Measurements from ENCODE around the gene RBCK1. TPM values are rescaled to one million over a fixed set of nuclear protein-coding genes. Genes with fewer than 3 reads are reported as not detected.
"Not testable (repeated sequence)": the region's sequence is repeated elsewhere in the genome, so short reads cannot be mapped to it uniquely, and the experiment has no call there.

The RBCK1 gene
- total RNA-seq, 2 donors from 2014 or later = 84.0 to 102 TPM

DNA sequence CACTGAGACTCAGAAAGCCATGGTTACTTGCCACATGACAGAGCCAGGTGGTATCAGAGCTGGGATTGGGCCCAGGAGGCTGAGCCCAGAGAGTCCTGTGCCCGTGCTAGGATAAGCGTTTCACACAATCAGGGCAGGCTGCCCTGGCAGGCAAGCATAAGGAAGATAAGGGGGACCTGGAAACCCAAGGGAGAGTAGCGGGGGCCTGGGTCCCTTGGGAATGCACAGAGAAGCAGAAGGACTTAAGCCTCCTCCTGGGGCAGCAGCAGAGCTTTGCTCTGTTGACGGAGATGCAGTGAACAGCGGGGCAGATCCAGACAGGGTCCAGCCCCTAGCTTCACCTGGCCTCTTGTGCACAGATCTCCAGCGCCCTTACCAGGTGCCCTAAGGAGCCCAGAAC, 18.9 kb upstream of the RBCK1 start:
- Histone ChIP-seq H3K36me3 (peaks cover 14% of the 10 kb centered on the region), H3K27ac (no peak overlapping the region), H3K4me1 (ENCODE audit: control insufficient read depth in 1 of 2, low read depth in 2 of 2) (no peaks in the 10 kb centered on the region), H3K9me3 (no peaks in the 10 kb centered on the region), H3K4me3 (no peak overlapping the region), H3K27me3 (replicated peaks; ENCODE audit: insufficient read depth) (no peaks in the 10 kb centered on the region)
- DNase-seq (ENCODE audit: low spot score) (no peak), ATAC-seq (ENCODE audit: insufficient number of reproducible peaks, low FRiP score, low read depth) (no peak)
- TF ChIP-seq, protein P1, sequence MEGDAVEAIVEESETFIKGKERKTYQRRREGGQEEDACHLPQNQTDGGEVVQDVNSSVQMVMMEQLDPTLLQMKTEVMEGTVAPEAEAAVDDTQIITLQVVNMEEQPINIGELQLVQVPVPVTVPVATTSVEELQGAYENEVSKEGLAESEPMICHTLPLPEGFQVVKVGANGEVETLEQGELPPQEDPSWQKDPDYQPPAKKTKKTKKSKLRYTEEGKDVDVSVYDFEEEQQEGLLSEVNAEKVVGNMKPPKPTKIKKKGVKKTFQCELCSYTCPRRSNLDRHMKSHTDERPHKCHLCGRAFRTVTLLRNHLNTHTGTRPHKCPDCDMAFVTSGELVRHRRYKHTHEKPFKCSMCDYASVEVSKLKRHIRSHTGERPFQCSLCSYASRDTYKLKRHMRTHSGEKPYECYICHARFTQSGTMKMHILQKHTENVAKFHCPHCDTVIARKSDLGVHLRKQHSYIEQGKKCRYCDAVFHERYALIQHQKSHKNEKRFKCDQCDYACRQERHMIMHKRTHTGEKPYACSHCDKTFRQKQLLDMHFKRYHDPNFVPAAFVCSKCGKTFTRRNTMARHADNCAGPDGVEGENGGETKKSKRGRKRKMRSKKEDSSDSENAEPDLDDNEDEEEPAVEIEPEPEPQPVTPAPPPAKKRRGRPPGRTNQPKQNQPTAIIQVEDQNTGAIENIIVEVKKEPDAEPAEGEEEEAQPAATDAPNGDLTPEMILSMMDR (IDR thresholded peaks at IDR 0.05) = no peak

DNA sequence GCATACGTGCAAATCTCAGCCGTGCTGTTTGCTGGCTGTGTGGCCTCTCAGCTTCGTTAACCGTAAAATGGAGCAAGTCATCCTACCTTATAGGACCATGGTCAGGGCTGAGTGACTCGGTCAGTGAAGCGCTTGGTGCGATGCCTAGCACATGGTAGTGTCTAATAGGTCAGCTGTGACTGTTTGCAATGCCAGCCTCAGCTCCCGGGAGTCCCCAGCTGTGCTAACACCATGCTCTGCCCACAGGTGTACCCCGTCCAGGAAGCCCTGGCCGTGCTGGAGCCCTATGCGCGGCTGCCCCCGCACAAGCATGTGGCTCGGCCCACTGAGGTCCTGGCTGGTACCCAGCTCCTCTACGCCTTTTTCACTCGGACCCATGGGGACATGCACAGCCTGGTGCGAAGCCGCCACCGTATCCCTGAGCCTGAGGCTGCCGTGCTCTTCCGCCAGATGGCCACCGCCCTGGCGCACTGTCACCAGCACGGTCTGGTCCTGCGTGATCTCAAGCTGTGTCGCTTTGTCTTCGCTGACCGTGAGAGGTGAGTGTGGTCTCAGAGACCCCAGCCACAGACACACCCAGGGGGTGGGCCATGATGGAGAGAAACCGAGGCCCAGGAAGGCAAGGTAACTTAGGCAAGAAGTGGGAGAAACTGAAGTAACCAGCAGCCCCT, 16.9 kb upstream of the RBCK1 start:
- no peaks in the 10 kb centered on the region for H3K27me3 ChIP-seq (replicated peaks; ENCODE audit: insufficient read depth)
- DNase-seq (ENCODE audit: low spot score) = no peak
- H3K36me3 ChIP-seq = peaks cover 24% of the 10 kb centered on the region
- H3K4me3 ChIP-seq = no peak overlapping the region
- H3K27ac ChIP-seq = no peak overlapping the region
- H3K4me1 ChIP-seq (ENCODE audit: control insufficient read depth in 1 of 2, low read depth in 2 of 2) = no peaks in the 10 kb centered on the region
- no peaks in the 10 kb centered on the region for H3K9me3 ChIP-seq
- ATAC-seq (ENCODE audit: insufficient number of reproducible peaks, low FRiP score, low read depth) = no peak
- TF ChIP-seq, protein P1 (IDR thresholded peaks at IDR 0.05) = no peak

DNA sequence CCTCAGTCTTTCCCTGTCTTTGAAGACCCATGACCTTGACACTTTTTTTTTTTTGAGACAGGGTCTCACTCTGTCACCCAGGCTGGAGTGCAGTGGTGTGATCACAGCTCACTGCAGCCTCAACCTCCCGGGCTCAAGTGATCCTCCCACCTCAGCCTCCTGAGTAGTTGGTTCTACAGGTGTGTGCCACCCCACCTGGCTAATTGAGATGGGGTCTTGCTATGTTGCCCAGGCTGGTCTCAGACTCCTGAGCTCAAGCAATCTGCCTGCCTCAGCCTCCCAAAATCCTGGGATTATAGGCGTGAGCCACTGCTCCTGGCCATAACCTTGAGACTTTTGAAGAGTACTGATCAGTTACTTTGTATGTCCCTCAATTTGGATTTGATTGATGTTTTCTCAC, 14.8 kb upstream of the RBCK1 start:
- not testable (repeated sequence) for ATAC-seq (ENCODE audit: insufficient number of reproducible peaks, low FRiP score, low read depth); DNase-seq (ENCODE audit: low spot score); H3K27me3 ChIP-seq (replicated peaks; ENCODE audit: insufficient read depth); H3K27ac ChIP-seq; H3K9me3 ChIP-seq; H3K4me3 ChIP-seq; H3K4me1 ChIP-seq (ENCODE audit: control insufficient read depth in 1 of 2, low read depth in 2 of 2)
- H3K36me3 ChIP-seq = peaks cover 32% of the 10 kb centered on the region

DNA sequence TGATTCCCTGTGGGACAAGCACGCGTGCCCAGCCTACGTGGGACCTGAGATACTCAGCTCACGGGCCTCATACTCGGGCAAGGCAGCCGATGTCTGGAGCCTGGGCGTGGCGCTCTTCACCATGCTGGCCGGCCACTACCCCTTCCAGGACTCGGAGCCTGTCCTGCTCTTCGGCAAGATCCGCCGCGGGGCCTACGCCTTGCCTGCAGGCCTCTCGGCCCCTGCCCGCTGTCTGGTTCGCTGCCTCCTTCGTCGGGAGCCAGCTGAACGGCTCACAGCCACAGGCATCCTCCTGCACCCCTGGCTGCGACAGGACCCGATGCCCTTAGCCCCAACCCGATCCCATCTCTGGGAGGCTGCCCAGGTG, 11.9 kb upstream of the RBCK1 start:
- TF ChIP-seq, protein P1 (IDR thresholded peaks at IDR 0.05) = no peak
- Histone ChIP-seq H3K27me3 (replicated peaks; ENCODE audit: insufficient read depth) (no peaks in the 10 kb centered on the region), H3K36me3 (peaks cover 23% of the 10 kb centered on the region), H3K4me1 (ENCODE audit: control insufficient read depth in 1 of 2, low read depth in 2 of 2) (no peaks in the 10 kb centered on the region), H3K9me3 (no peaks in the 10 kb centered on the region), H3K27ac (no peak overlapping the region), H3K4me3 (no peak overlapping the region)
- ATAC-seq (ENCODE audit: insufficient number of reproducible peaks, low FRiP score, low read depth) (no peak), DNase-seq (ENCODE audit: low spot score) (no peak)

DNA sequence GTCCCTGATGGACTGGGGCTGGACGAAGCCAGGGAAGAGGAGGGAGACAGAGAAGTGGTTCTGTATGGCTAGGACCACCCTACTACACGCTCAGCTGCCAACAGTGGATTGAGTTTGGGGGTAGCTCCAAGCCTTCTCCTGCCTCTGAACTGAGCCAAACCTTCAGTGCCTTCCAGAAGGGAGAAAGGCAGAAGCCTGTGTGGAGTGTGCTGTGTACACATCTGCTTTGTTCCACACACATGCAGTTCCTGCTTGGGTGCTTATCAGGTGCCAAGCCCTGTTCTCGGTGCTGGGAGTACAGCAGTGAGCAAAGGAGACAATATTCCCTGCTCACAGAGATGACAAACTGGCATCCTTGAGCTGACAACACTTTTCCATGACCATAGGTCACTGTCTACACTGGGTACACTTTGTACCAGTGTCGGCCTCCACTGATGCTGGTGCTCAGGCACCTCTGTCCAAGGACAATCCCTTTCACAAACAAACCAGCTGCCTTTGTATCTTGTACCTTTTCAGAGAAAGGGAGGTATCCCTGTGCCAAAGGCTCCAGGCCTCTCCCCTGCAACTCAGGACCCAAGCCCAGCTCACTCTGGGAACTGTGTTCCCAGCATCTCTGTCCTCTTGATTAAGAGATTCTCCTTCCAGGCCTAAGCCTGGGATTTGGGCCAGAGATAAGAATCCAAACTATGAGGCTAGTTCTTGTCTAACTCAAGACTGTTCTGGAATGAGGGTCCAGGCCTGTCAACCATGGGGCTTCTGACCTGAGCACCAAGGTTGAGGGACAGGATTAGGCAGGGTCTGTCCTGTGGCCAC, 11.3 kb upstream of the RBCK1 start:
- Histone ChIP-seq H3K27ac (no peak overlapping the region), H3K9me3 (no peaks in the 10 kb centered on the region), H3K36me3 (peaks cover 18% of the 10 kb centered on the region), H3K27me3 (replicated peaks; ENCODE audit: insufficient read depth) (no peaks in the 10 kb centered on the region), H3K4me1 (ENCODE audit: control insufficient read depth in 1 of 2, low read depth in 2 of 2) (no peaks in the 10 kb centered on the region), H3K4me3 (no peak overlapping the region)
- DNase-seq (ENCODE audit: low spot score) (no peak), ATAC-seq (ENCODE audit: insufficient number of reproducible peaks, low FRiP score, low read depth) (no peak)
- TF ChIP-seq, protein P1 (IDR thresholded peaks at IDR 0.05) = no peak
